PC-3 (cell line): Measurements from ENCODE around the gene HOXB1. TPM values are rescaled to one million over a fixed set of nuclear protein-coding genes. Genes with fewer than 3 reads are reported as not detected.

Experiments used
- ATAC-seq: fragments of 200-7000 bp; cut with Tn5 transposase; 2 replicates; pipeline ENCODE4 v1.9.1; 2020; ENCODE audit warnings: mild to moderate bottlenecking, moderate library complexity
- BruUV-seq: library from RNA; stranded (reverse); fragments of 400-500 nt; replicated peaks from 2 replicates; lab custom pipeline; 2021; lab: Mats Ljungman, UMichigan
- CTCF ChIA-PET: fragments of 300-600 bp; sonication (Branson Sonifier 250); formaldehyde crosslinking; loops from one replicate; lab custom pipeline; 2022; ENCODE audit warnings: antibody characterized with exemption; lab: Charles Lee
- POLR2A ChIA-PET: fragments of 300-600 bp; sonication (Branson Sonifier 250); formaldehyde crosslinking; loops from one replicate; lab custom pipeline; 2022; ENCODE audit warnings: antibody characterized with exemption; ENCODE audit not compliant: unreplicated experiment; lab: Charles Lee
- DNase-seq: peaks from one replicate; pipeline ENCODE4 v3.0.0-alpha.2; 2015
- H2AFZ ChIP-seq: fragments of 300-600 bp; sonication (generic); 2 replicates; pipeline ENCODE4 v1.6.0; 2016; ENCODE audit warnings: antibody characterized with exemption, low read length
- H3F3A ChIP-seq: fragments of 300-600 bp; sonication (generic); one replicate; pipeline ENCODE4 v1.6.0; 2017; ENCODE audit warnings: antibody characterized with exemption, low read length, control low read depth, mild to moderate bottlenecking; ENCODE audit not compliant: unreplicated experiment
- H3K27ac ChIP-seq: fragments of 300-600 bp; sonication (generic); 2 replicates; pipeline ENCODE4 v1.5.1; 2016; ENCODE audit warnings: mild to moderate bottlenecking, low read length
- H3K27me3 ChIP-seq: fragments of 300-600 bp; sonication (generic); 2 replicates; pipeline ENCODE4 v1.6.1; 2016; ENCODE audit warnings: low read length, mixed read lengths
- H3K36me3 ChIP-seq: fragments of 300-600 bp; sonication (generic); 2 replicates; pipeline ENCODE4 v1.6.1; 2016; ENCODE audit warnings: low read depth, mixed run types, low read length, mixed read lengths
- H3K4me1 ChIP-seq: fragments of 300-600 bp; sonication (generic); 2 replicates; pipeline ENCODE4 v1.5.1; 2016; ENCODE audit warnings: low read length; ENCODE audit not compliant: insufficient read depth
- H3K4me2 ChIP-seq: fragments of 300-600 bp; sonication (generic); 2 replicates; pipeline ENCODE4 v1.6.0; 2016; ENCODE audit warnings: low read length
- H3K4me3 ChIP-seq: fragments of 300-600 bp; sonication (generic); 2 replicates; pipeline ENCODE4 v1.5.1; 2016; ENCODE audit warnings: mild to moderate bottlenecking, low read length, mixed read lengths
- H3K79me2 ChIP-seq: fragments of 300-600 bp; sonication (generic); 2 replicates; pipeline ENCODE4 v1.6.1; 2017; ENCODE audit warnings: low read length, mixed read lengths
- H3K9ac ChIP-seq: fragments of 300-600 bp; sonication (generic); 2 replicates; pipeline ENCODE4 v1.6.0; 2016; ENCODE audit warnings: mild to moderate bottlenecking, low read length
- H3K9me2 ChIP-seq: fragments of 300-600 bp; sonication (generic); replicated peaks from 2 replicates; pipeline ENCODE4 v1.6.1; 2016; ENCODE audit warnings: mixed run types, low read length, mixed read lengths
- H3K9me3 ChIP-seq: fragments of 300-600 bp; sonication (generic); 2 replicates; pipeline ENCODE4 v1.6.1; 2016; ENCODE audit warnings: low read length, mixed read lengths
- H4K20me1 ChIP-seq: fragments of 300-600 bp; sonication (generic); 2 replicates; pipeline ENCODE4 v1.6.1; 2016; ENCODE audit warnings: low read length, mixed read lengths
- CTCF ChIP-seq: fragments of 300-600 bp; sonication (generic); conservative IDR thresholded peaks from 2 replicates; pipeline ENCODE4 v1.5.1; 2017; ENCODE audit warnings: antibody characterized with exemption, low read depth, mild to moderate bottlenecking, low read length
- EZH2 ChIP-seq: fragments of 300-600 bp; sonication (generic); IDR thresholded peaks from one replicate; pipeline ENCODE4 v1.6.1; 2017; ENCODE audit warnings: antibody characterized with exemption, mild to moderate bottlenecking, low read length; ENCODE audit not compliant: unreplicated experiment
- EZH2phosphoT487 ChIP-seq: fragments of 300-600 bp; sonication (generic); IDR thresholded peaks from 2 replicates; pipeline ENCODE4 v1.6.1; 2018; ENCODE audit warnings: mild to moderate bottlenecking, antibody characterized with exemption, low read length, borderline replicate concordance
- intact Hi-C: fragments of 100-400 bp; cut with micrococcal nuclease; formaldehyde crosslinking; loops from 2 replicates; pipeline ENCODE4 v1.9.0; 2023
- total RNA-seq: library from RNA; depleted of rRNA; stranded (reverse); fragments of >200 nt; gene quantifications from 2 replicates; pipeline ENCODE4 v1.2.3, GENCODE V29; 2014

HOXB1 gene
- total RNA-seq, 1 experiment from 2014 or later, result not detected

GRCh38 chr17:48562934-48563333, 32.1 kb upstream of the HOXB1 start:
- no peak overlapping the region for H3K9ac ChIP-seq
- POLR2A ChIA-PET, result no interaction called here
- ATAC-seq (no peak), DNase-seq (no peak)
- no peaks in the 10 kb centered on the region for H3K4me1 ChIP-seq
- H3K27me3 ChIP-seq, result no peaks in the 10 kb centered on the region
- H3K4me3 ChIP-seq, result no peak overlapping the region
- no TSS peak for BruUV-seq
- no peaks in the 10 kb centered on the region for H4K20me1 ChIP-seq
- no peak overlapping the region for H3K27ac ChIP-seq
- intact Hi-C loops, result no loop called here
- H3K9me2 ChIP-seq, result no peaks in the 10 kb centered on the region
- H3K4me2 ChIP-seq, result no peak overlapping the region
- H3K79me2 ChIP-seq, result no peaks in the 10 kb centered on the region
- no peaks in the 10 kb centered on the region for H3K36me3 ChIP-seq
- CTCF ChIA-PET, result interaction anchor here (0.8 kb wide), 1 partner anchor 12 kb away, joined by 4 read pairs; no protein-coding TSS in a partner anchor
- no peak for TF ChIP-seq EZH2
- TF ChIP-seq EZH2phosphoT487, result no peak
- no peak for TF ChIP-seq CTCF
- no peaks in the 10 kb centered on the region for H3F3A ChIP-seq
- no peak overlapping the region for H2AFZ ChIP-seq
- no peaks in the 10 kb centered on the region for H3K9me3 ChIP-seq

GRCh38 chr17:48561884-48562810, 31.3 kb upstream of the HOXB1 start:
- TF ChIP-seq EZH2, result no peak
- TF ChIP-seq CTCF, result peak; percentile 40; the same call in 1 of the 2 replicates
- ChIA-PET CTCF (interaction anchor here (0.8 kb wide), 1 partner anchor 13 kb away, joined by 4 read pairs; no protein-coding TSS in a partner anchor), POLR2A (no interaction called here)
- no peaks in the 10 kb centered on the region for H3K36me3 ChIP-seq
- no peak overlapping the region for H2AFZ ChIP-seq
- no peak overlapping the region for H3K4me3 ChIP-seq
- intact Hi-C loops, result no loop called here
- no peak overlapping the region for H3K9ac ChIP-seq
- H3K9me2 ChIP-seq, result no peaks in the 10 kb centered on the region
- BruUV-seq, result no TSS peak
- H3K4me2 ChIP-seq, result no peak overlapping the region
- DNase-seq, result peak; percentile 15
- no peaks in the 10 kb centered on the region for H4K20me1 ChIP-seq
- H3K27ac ChIP-seq, result no peak overlapping the region
- H3K4me1 ChIP-seq, result peaks cover 4% of the 10 kb centered on the region
- H3K79me2 ChIP-seq, result no peaks in the 10 kb centered on the region
- H3K9me3 ChIP-seq, result no peaks in the 10 kb centered on the region
- H3K27me3 ChIP-seq, result no peaks in the 10 kb centered on the region
- peak; percentile 46 for ATAC-seq
- no peaks in the 10 kb centered on the region for H3F3A ChIP-seq
